GM18499 (cell line): ENCODE results near the gene HOXD4.

Experiments
- ATAC-seq: cut with Tn5 transposase; IDR thresholded peaks from one replicate; pipeline ENCODE4 v1.9.1; 2021; ENCODE audit warnings: moderate number of reproducible peaks; ENCODE audit not compliant: insufficient read depth, unreplicated experiment

The HOXD4 gene

GRCh38 chr2:176124947-176125771 lies 26.2 kb upstream of the HOXD4 start:
- ATAC-seq = no peak

GRCh38 chr2:176125772-176126054 lies 25.6 kb upstream of the HOXD4 start:
- ATAC-seq = no peak

- ATAC-seq = no peak
Observed at GRCh38 chr2:176126929-176127773, 24.2 kb upstream of the HOXD4 start.

GRCh38 chr2:176127774-176128072 lies 23.6 kb upstream of the HOXD4 start:
- no peak for ATAC-seq

- no peak for ATAC-seq
Observed at GRCh38 chr2:176128172-176128981, 23.0 kb upstream of the HOXD4 start.

- ATAC-seq = no peak
Observed at GRCh38 chr2:176128982-176129796, 22.2 kb upstream of the HOXD4 start, which contains the start of gene HOXD8. HOXD8 (plus strand) TSS chr2:176129705; CDS start chr2:176130367, 662 bp downstream.

GRCh38 chr2:176129813-176130146 lies 21.6 kb upstream of the HOXD4 start:
- ATAC-seq = no peak

GRCh38 chr2:176130147-176130956 lies 21.0 kb upstream of the HOXD4 start:
- no peak for ATAC-seq

- ATAC-seq = no peak
Observed at GRCh38 chr2:176130957-176131847, 20.1 kb upstream of the HOXD4 start.

GRCh38 chr2:176131848-176132158 lies 19.5 kb upstream of the HOXD4 start:
- ATAC-seq = no peak

GRCh38 chr2:176132205-176133171 lies 18.9 kb upstream of the HOXD4 start:
- no peak for ATAC-seq

GRCh38 chr2:176133389-176133788 lies 18.0 kb upstream of the HOXD4 start:
- ATAC-seq = no peak

GRCh38 chr2:176134035-176134434 lies 17.3 kb upstream of the HOXD4 start:
- no peak for ATAC-seq

GRCh38 chr2:176135035-176135440 lies 16.3 kb upstream of the HOXD4 start:
- ATAC-seq = no peak

GRCh38 chr2:176136374-176137251 lies 14.7 kb upstream of the HOXD4 start:
- ATAC-seq = no peak

GRCh38 chr2:176137252-176137580 lies 14.1 kb upstream of the HOXD4 start:
- ATAC-seq = no peak

GRCh38 chr2:176137906-176138305 lies 13.4 kb upstream of the HOXD4 start:
- no peak for ATAC-seq
